NCI-H146 (cell line): ENCODE data around the gene PHF1.
"Not testable (repeated sequence)": the region's sequence is repeated elsewhere in the genome, so short reads cannot be mapped to it uniquely, and the experiment has no call there.

ENCODE experiments used
- DNase-seq: peaks from one replicate; lab custom pipeline; 2025; lab: John Stamatoyannopoulos, UW

The PHF1 gene

DNA sequence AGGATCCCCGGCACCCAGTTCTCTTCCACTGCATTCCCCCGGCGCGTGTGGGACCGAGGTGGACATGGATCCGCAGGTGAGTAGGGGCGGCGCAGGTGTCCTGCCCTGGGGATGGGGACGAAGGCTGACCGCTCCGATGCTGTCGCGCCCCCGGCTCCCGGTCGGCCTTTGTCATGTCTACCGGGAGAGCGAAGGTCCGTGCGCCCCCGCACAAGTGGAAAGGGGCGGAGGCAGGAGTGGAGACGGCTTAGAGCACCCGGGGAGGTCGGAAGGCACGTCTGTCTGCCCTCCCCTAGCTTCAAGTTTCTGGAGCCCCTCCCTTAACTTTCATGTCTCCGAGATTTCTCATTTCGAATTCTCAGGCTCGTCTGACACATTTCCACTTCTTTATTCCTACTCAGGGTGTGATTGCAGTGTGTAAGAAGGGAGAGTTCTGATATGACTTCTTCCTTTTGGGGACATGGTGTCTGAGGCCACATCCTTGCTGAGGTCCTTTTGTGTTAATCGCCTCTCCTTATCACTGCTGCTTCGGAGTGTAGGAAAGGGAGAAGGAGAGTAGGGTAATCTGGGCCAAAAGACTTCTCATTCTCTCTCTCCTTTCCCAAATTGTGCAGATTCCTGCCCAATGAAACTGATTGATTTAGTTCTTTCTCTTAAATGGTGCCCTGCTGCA is 18.8 kb upstream of the PHF1 start:
- peak; percentile 45 for DNase-seq

DNA sequence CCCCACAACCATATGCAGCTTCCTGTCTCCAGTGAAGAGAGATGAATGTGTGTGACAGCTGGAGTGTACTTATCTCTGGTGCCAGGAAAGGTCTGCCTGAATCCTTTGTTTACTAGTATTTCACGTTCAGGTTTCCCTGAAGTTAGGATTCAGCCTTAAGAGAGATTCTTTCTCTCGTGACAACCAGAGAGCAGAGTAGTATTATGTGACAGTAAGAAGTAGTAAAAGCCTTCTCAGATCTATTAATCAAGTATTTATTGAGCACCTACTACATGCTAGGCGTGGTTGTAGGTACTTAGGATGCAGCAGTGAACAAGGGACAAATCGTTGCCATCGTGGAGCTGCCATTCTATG is 18.2 kb upstream of the PHF1 start:
- no peak for DNase-seq

DNA sequence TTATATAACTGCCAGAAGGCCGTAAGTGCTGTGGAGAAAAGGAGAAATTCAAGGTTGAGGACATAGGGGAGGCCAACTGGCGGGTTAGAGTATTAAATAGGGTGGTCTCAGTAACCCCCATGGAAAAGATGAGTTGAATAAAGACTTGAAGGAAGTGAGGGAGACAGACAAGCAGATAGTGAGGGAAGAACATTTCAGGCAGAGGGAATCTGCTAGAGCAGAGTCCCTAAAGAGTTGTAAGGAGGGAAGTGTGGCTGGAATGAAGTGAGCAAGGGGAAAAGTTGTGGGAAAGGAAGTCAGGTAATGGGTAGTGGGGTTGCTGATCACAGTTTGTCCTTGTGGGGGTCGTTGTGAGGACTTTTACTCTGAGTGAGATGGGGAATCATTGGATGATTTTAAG is 17.8 kb upstream of the PHF1 start:
- no peak for DNase-seq

DNA sequence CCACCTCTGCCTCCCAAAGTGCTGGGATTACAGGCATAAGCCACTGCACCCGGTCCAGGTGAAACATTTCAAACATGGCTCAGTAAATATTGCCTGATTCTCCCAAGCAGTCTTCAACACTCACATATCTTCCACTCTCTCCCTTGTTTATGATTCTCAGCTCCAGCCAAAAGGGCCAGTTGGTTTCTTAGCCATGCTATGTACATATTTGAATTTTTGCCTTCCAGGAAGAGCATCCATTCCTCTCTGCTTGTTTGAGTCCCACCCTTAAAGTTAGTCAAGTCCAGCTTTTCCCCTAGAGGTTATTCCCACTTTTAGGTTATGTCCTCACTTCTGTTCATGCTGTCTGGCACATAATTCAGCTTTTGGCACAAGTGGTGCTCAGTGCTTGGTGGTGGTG is 13.3 kb upstream of the PHF1 start:
- no peak for DNase-seq

DNA sequence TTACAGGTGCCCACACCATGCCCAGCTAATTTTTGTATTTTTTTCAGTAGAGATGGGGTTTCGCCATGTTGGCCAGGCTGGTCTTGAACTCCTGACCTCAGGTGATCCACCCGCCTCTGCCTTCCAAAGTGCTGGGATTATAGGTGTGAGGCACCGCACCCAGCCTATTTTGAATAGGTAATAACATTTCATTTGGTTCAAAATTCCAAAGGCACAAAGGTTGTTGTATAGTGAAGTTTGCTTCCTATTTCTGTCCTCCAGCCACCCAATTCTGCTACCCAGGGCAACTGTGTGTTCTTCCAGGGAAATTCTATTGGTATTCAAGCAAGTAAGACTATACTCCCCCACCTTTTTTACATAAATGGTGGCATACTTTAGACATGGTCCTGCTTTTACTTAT is 12.2 kb upstream of the PHF1 start:
- DNase-seq: not testable (repeated sequence)

DNA sequence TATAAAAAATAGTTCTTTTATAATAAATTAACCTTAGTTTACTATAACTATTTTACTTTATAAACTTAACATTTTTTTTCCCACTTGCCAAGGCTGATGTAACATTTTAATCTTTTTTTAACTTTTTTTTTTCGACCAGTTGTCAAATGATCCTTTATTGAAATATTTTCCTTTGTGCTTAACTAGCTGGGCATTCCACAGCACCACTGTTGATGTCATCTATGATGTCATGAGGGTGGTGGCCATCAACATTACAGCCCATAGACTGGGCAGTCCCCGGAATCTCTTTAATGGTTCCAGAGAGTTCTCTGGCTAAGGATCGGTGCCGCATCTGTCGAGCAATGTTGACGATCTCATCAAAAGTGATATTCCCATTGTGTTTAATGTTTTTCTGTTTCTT is 10.9 kb upstream of the PHF1 start:
- not testable (repeated sequence) for DNase-seq

DNA sequence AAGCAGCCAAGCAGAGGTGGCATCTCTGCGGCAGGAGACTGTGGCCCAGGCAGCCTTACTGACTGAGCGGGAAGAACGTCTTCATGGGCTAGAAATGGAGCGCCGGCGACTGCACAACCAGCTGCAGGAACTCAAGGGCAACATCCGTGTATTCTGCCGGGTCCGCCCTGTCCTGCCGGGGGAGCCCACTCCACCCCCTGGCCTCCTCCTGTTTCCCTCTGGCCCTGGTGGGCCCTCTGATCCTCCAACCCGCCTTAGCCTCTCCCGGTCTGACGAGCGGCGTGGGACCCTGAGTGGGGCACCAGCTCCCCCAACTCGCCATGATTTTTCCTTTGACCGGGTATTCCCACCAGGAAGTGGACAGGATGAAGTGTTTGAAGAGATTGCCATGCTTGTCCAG is 5.9 kb upstream of the PHF1 start:
- no peak for DNase-seq

DNA sequence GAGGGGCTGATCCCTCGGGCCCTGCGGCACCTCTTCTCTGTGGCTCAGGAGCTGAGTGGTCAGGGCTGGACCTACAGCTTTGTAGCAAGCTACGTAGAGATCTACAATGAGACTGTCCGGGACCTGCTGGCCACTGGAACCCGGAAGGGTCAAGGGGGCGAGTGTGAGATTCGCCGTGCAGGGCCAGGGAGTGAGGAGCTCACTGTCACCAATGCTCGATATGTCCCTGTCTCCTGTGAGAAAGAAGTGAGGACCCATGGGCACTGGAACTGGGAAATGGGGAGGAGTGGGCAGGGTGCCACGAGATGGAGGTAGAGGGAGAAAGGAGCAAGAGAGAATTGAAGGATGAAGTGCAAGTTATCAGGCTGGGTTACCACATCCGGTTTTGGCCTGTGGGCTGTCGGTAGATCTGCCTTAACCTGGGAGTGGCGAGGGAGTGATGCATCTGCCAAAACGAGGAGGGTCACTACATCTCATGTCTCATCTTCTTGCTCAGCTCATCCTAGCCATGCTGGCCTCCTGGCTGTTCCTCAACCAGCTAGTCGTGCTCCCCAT is 5.4 kb upstream of the PHF1 start:
- DNase-seq: no peak

DNA sequence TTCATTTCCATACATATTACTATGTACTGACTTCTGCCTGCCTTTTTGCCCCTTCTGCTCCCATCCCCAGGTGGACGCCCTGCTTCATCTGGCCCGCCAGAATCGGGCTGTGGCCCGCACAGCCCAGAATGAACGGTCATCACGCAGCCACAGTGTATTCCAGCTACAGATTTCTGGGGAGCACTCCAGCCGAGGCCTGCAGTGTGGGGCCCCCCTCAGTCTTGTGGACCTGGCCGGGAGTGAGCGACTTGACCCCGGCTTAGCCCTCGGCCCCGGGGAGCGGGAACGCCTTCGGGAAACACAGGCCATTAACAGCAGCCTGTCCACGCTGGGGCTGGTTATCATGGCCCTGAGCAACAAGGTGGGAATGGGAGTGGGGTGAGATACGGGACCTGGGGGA is 4.7 kb upstream of the PHF1 start:
- no peak for DNase-seq

DNA sequence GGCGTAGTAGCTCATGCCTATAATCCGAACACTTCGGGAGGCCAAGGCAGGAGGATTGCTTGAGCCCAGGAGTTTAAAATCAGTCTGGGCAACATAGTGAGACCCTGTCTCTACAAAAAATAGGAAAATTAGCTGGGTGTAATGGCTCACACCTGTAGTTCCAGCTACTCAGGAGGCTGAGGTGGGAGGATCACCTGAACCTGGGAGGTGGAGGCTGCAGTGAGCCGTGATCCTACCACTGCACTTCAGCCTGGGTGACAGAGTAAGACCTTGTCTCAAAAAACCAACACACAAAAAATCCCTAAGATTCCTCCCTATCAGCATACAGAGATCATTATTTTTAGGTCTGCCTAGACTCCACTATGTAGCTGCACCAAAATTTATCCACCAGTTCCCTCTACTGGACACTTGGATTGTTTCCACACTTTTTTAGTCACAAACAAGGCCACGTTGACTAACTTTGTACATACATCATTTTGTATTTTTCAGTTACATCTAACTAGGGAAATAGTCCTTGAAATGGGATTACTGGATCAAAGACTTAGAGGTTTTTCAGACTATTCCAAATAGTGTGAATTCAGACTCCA is 3.6 kb upstream of the PHF1 start:
- no peak for DNase-seq

DNA sequence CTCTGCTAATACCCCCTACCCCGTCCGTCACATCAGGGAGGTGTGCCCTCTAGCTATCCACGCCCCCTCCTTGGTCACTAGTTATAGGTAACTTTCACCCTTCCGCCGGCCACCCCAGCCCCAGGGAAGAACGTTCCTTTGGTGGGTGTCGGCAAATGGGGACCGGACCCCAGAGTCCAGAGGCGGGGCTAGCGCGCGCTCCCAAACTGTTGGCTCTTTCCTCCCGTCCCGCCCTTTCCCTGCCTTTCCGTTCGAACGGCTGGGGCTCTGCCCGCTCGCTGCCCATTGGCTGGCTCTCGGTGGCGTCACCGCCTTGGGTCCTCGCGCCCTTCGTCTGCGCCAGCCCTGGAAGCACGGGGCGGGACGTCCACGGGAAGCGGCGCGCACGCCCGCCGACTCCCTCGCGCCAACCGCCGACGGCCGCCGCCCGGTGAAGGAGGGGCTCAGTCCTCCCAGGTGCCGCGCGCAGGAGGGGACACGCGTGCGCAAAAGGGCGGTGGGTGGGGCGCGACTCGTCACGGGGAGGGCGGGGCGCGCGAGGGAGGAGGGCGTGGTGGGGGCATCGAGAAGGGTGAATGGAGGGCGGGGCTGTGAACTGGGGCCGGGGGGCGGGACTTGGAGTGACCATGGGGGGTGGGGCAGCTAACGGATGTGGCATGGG is 634 bp upstream of the PHF1 start:
- peak; percentile 97 for DNase-seq

DNA sequence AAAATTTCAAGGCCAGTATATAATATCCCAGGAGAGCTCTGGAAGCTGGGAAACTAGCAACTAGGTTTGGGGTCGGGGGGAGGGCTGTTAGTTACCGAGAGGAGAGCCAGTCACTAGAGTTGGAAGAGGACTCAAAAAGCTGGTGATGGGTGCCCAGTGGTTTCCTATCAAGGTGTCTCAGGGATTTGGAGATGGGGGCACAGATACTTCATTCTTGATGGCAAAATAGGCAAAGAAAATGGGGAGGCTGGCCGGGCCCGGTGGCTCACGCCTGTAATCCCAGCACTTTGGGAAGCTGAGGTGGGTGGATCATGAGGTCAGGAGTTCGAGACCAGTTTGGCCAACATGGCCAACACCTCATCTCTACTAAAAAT is 805 bp downstream of the PHF1 start:
- DNase-seq: no peak

DNA sequence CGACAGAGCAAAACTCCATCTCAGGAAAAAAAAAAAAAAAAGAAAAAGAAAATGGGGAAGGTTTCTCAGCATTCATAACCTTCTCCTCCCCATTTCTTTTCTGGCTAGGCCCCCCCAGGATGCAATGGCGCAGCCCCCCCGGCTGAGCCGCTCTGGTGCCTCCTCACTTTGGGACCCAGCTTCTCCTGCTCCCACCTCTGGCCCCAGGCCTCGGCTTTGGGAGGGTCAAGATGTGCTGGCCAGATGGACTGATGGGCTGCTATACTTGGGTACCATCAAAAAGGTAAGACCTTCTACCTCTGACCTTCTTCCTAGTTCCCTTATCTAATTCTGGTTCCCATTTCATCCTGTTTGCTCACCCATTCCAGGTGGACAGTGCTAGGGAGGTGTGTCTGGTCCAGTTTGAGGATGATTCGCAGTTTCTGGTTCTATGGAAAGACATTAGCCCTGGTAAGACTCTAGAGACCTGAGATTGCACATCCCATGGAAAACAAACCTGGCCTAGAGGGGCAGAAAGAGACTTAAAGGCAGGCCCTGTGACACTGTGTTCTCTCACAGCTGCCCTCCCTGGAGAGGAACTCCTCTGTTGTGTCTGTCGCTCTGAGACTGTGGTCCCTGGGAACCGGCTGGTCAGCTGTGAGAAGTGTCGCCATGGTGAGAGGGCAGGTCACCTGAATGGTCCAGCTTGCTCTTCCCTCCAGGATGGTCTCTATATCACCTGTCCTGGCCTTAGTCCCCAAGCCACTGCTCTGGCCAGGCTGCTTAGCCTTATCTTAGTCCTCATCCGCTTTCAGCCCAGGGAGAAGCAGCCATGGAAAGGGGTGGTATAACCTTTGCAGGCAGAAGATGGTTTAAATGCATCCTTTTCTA is 1.6 kb downstream of the PHF1 start:
- no peak for DNase-seq

DNA sequence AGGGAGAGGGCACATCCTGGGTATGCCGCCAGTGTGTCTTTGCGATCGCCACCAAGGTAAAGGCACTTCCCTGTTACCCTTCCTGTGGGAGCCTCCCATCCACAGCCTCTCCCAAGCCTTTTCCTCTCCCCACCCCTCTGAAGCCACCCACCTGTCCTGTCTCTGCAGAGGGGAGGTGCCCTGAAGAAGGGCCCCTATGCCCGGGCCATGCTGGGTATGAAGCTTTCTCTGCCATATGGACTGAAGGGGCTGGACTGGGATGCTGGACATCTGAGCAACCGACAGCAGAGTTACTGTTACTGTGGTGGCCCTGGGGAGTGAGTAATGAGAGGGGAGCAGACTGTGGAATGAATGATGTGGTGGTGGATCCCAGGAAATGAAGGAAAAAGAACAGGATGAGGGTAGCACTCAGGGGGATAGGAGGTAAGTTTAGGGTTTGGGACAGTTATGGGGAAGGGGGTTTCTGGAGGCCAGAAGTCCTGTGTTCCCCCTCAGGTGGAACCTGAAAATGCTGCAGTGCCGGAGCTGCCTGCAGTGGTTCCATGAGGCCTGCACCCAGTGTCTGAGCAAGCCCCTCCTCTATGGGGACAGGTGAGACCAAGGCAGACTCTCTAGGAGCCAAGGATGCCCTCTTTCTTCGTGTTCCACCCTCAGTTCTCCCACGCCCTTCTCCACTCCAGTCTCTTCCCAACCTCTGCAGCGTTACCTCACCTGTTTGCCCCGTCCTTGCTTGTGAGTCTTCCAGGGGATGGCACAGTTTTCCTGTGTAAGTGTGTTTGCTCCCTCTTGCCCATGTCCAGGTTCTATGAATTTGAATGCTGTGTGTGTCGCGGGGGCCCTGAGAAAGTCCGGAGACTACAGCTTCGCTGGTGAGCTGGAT is 2.7 kb downstream of the PHF1 start:
- no peak for DNase-seq

DNA sequence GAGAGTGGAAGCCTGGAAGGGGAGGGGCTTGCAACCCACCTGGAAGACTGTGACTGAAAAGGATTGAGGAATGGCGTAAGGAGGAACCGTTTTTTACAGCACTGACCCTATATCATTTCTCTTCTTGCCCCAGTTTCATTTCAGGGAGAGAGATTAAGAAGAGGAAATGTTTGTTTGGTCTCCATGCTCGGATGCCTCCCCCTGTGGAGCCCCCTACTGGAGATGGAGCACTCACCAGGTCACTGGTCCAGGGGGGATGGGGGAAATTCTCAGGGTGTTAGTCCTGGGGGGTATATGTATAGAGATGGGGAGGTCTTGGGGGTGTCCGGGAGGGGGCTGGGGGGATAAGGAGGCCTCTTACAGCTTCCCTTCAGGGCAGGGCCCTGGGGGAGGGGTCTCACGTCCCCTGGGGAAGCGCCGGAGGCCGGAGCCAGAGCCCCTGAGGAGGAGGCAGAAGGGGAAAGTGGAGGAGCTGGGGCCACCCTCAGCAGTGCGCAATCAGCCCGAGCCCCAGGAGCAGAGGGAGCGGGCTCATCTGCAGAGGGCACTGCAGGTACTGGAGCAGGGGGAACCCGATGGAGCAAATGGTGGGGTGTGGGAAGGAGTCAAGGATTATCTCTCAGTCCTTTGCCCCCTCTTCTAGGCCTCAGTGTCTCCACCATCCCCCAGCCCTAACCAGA is 3.9 kb downstream of the PHF1 start:
- no peak for DNase-seq

DNA sequence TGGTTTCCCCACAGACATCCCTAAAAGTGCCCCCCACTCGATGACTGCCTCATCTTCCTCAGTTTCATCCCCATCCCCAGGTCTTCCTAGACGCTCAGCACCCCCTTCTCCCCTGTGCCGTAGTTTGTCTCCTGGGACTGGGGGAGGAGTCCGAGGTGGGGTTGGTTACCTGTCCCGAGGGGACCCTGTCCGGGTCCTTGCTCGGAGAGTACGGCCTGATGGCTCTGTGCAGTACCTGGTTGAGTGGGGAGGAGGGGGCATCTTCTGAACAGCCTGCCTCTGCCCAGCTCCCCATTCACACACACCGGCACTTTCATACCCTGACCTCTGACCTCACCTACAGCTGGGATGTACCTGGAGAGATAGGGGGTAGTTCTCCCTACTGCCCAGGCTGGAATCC is 5.0 kb downstream of the PHF1 start:
- DNase-seq: no peak

DNA sequence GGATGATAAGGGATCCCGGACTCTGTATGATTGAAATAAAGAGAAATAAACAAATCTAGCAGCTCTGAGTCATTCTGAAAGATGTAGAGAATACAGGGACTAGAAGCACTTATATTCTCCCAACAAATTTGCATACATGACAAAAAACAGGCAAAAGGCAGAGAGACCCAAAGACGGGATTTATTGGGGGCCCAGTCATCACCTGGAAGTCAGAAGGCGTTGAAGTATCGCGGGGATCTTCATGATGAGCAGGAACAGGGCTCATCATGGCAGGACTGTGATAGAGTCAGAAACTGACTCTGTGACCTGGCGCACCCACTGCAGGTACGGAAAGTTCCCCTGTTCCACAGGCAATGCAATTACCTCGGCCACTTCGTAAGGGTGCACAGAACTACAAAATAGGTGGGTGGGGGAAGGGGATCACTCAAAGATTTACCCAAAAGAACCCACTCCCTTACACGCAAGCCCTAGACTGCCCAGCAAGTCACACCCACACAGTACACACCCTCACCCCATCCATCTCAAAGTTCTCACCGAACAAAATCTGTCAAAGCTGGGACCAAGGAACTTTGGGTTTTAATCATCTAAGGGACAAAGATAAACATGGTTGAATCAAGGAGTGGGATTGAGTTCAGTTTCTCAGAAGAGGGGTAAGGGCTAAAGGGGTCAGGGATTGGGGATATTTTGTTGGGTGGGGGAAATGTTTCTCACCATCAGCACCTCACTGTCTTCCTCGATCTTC is 5.7 kb downstream of the PHF1 start:
- no peak for DNase-seq

DNA sequence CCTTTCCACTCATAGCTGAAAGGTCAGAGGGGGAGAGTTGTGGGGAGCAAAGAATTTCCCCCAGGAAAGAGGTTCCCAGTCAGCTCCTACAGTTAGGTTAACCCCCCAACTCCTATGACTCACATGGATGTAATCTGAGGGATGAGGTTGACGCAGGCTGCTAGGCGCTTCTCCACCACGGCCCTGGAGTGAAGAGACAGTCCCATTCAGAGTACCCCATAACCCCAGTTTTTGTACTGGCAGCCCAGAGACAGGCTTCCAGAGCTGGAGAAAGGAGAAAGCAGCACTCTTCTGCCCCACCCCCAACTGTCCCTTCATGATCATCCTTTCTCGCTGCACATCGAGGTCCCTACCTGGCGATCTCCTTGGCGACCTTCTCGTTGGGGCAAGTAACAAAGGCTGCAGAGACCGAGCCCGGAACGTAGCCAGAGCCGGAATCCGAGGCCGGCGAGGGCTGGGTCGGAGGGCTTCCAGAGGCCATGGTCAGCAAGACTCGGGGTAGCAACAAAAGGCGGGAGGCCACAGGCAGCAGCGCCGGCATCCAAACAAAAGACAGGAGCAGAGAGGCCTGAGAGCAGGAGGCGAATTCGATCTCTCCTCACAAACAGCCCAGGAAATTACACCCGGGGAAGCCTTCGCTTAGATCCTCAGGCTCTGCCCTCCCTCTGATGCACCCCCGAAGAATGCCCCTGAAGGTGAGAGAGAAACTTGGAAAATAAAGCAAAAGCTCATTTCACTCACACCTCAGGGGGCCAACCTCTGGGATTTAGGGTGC is 6.5 kb downstream of the PHF1 start:
- DNase-seq: no peak

DNA sequence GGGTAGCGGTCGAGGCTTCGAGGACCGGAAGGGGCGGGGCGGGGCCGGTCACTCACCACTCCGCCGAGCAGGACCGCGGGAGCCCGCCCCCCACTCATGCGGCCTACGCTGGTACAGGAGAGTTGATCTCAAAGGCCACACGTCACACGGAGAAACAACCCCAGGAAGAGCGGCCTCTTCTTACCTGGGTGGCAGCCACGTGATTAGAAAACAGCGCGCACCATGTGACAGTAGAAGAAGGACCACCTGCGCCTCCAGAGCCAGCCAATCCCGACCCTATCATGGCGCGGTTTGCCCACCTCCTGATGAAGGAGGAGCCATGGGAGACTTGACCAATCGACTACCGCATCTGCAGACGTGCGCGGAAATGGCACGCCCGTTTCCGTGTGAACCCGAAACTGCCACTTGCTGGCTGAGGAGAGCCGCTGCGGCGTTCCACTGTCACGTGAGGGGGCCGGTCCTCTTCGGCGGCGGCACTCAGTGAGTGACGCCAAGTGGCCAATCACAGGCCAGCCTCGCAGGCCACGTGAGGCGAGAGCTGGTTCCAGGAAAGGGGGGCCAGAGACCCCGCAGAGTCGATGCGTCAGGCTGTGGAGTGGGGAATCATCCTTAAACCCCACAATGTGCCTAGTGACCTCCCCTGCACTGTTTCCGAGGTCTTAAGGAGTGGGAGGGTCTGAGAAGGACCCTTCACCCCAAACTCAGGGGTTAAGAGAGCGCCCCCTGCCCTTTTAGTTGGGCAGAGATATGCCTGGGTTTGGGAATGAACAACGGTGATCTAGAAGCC is 7.3 kb downstream of the PHF1 start, which contains the start of gene CUTA:
Gene CUTA, minus strand, starts transcription at position 205 of the 787 bp plus-strand sequence. Its CDS starts 107 bp downstream, at position 98.
- DNase-seq: peak; percentile 99
